Endothelial cell of umbilical vein (primary cell): Measurements from ENCODE around the gene CD109. TPM values are rescaled to one million over a fixed set of nuclear protein-coding genes. Genes with fewer than 3 reads are reported as not detected.

Experiments used
- BruUV-seq: library from RNA; stranded (reverse); fragments of 400-500 nt; replicated peaks from 2 replicates; lab custom pipeline; 2021; lab: Mats Ljungman, UMichigan
- CTCF ChIA-PET: fragments of 300-600, 350-600 bp; sonication (Branson Sonifier 250); formaldehyde crosslinking; loops from one replicate; lab custom pipeline; 2021; ENCODE audit warnings: antibody characterized with exemption, inconsistent platforms; lab: Charles Lee
- POLR2A ChIA-PET: fragments of 300-600, 350-600 bp; sonication (Branson Sonifier 250); formaldehyde crosslinking; loops from one replicate; lab custom pipeline; 2021; ENCODE audit warnings: antibody characterized with exemption, inconsistent platforms; lab: Charles Lee
- DNase-seq: peaks from one replicate; pipeline ENCODE4 v3.0.0-alpha.2; 2011; ENCODE audit warnings: low read depth, low spot score
- FAIRE-seq: peaks from 2 replicates; lab custom pipeline; 2011; peaks lifted over from hg19 to GRCh38; lab: Jason Lieb, UNC
- H2AFZ ChIP-seq: 2 replicates; pipeline ENCODE4 v1.6.0; 2012; ENCODE audit warnings: low read depth, low read length, control low read depth, inconsistent platforms
- H3K27ac ChIP-seq: 2 replicates; pipeline ENCODE4 v1.5.1; 2011; ENCODE audit warnings: low read depth, mild to moderate bottlenecking, control low read depth, low read length, moderate library complexity; ENCODE audit not compliant: insufficient read depth
- H3K27me3 ChIP-seq, 2 experiments: 2 replicates each; pipeline versions ENCODE4 v1.6.0 to v1.6.1; 2011; ENCODE audit warnings: low read length in 2 of 2, mixed read lengths in 1 of 2; ENCODE audit not compliant: control insufficient read depth in 2 of 2, insufficient read depth in 2 of 2
- H3K36me3 ChIP-seq, 2 experiments: 2 replicates in 1 of 2; 3 replicates in 1 of 2; pipeline ENCODE4 v1.5.1; 2011; ENCODE audit warnings: low read length in 2 of 2, mild to moderate bottlenecking in 1 of 2, moderate library complexity in 1 of 2; ENCODE audit not compliant: control insufficient read depth in 2 of 2, insufficient read depth in 2 of 2; ENCODE audit errors: extremely low read depth in 1 of 2
- H3K4me1 ChIP-seq: 3 replicates; pipeline ENCODE4 v1.5.1; 2011; ENCODE audit warnings: mild to moderate bottlenecking, low read length; ENCODE audit not compliant: control insufficient read depth, insufficient read depth; ENCODE audit errors: extremely low read depth
- H3K4me2 ChIP-seq: 2 replicates; pipeline ENCODE4 v1.6.1; 2011; ENCODE audit warnings: low read length, control low read depth, mixed read lengths; ENCODE audit not compliant: insufficient read depth
- H3K4me3 ChIP-seq, 3 experiments: fragments of 200-600 bp in 1 of 3; sonication (generic), shearing (Covaris generic) in 1 of 3; replicated peaks in 1 of 3; 2 replicates each; pipeline ENCODE4 v1.5.1; 2011 to 2016; ENCODE audit warnings: control low read depth in 3 of 3, low read length in 3 of 3, mild to moderate bottlenecking in 2 of 3, inconsistent platforms in 1 of 3, low read depth in 1 of 3, moderate library complexity in 1 of 3; ENCODE audit not compliant: insufficient read depth in 1 of 3
- H3K79me2 ChIP-seq: 2 replicates; pipeline ENCODE4 v1.6.0; 2012; ENCODE audit warnings: low read length, inconsistent platforms; ENCODE audit not compliant: control insufficient read depth, insufficient read depth
- H3K9ac ChIP-seq: replicated peaks from 2 replicates; pipeline ENCODE3; 2011; ENCODE audit warnings: low read length, control low read depth; ENCODE audit not compliant: insufficient read depth; ENCODE audit errors: extremely low read depth
- H3K9me1 ChIP-seq: replicated peaks from 3 replicates; pipeline ENCODE4 v1.6.0; 2011; ENCODE audit warnings: mild to moderate bottlenecking, low read length; ENCODE audit not compliant: control insufficient read depth, insufficient read depth; ENCODE audit errors: extremely low read depth
- H3K9me3 ChIP-seq: replicated peaks from 2 replicates; pipeline ENCODE4 v1.5.1; 2012; ENCODE audit warnings: low read length, inconsistent platforms; ENCODE audit not compliant: control insufficient read depth, insufficient read depth
- H4K20me1 ChIP-seq: replicated peaks from 2 replicates; pipeline ENCODE3; 2011; ENCODE audit warnings: mild to moderate bottlenecking, low read length; ENCODE audit not compliant: control insufficient read depth, insufficient read depth; ENCODE audit errors: extremely low read depth
- EZH2 ChIP-seq: IDR thresholded peaks from 2 replicates; pipeline ENCODE4 v1.6.1; 2012; ENCODE audit warnings: borderline replicate concordance, low read depth, mild to moderate bottlenecking, moderate library complexity, low read length, inconsistent platforms; ENCODE audit not compliant: severe bottlenecking
- FOS ChIP-seq: IDR thresholded peaks from 2 replicates; pipeline ENCODE4 v1.6.1; 2011; ENCODE audit warnings: mild to moderate bottlenecking, low read length, moderate library complexity, borderline replicate concordance; ENCODE audit not compliant: insufficient read depth
- GATA2 ChIP-seq: IDR thresholded peaks from 2 replicates; pipeline ENCODE4 v1.7.0; 2011; ENCODE audit warnings: low read depth, mild to moderate bottlenecking, moderate library complexity, mixed read lengths, low read length; ENCODE audit not compliant: insufficient read length, insufficient read depth
- JUN ChIP-seq: IDR thresholded peaks from 2 replicates; pipeline ENCODE4 v1.6.1; 2011; ENCODE audit warnings: borderline replicate concordance, low read depth; ENCODE audit not compliant: insufficient read length, insufficient read depth
- MYC ChIP-seq: IDR thresholded peaks from one replicate; pipeline ENCODE4 v1.6.1; 2011; ENCODE audit warnings: mild to moderate bottlenecking, low read depth, low read length
- POLR2A ChIP-seq: IDR thresholded peaks from 2 replicates; pipeline ENCODE4 v1.6.1; 2012; ENCODE audit warnings: low read depth, mild to moderate bottlenecking, control low read depth, low read length
- POLR2AphosphoS5 ChIP-seq: IDR thresholded peaks from 2 replicates; pipeline ENCODE4 v1.6.1; 2012; ENCODE audit warnings: low read depth, mild to moderate bottlenecking, control low read depth, low read length, moderate library complexity; ENCODE audit not compliant: insufficient read depth
- dilution Hi-C: fragments of 300-500 bp; cut with MboI; formaldehyde crosslinking; loops from one replicate; pipeline ENCODE4 v1.15.0; 2019; ENCODE audit warnings: low sequenced_read_pairs; ENCODE audit not compliant: extremely low pct_ligation_motif_present
- intact Hi-C: fragments of 100-400 bp; cut with micrococcal nuclease; formaldehyde crosslinking; loops from one replicate; pipeline ENCODE4 v1.10.0; 2022
- polyA plus RNA-seq, 4 experiments: library from polyadenylated mRNA; depleted of rRNA in 3 of 4; stranded (reverse) in 3 of 4; unstranded in 1 of 4; fragments of >200 nt; gene quantifications; 2 replicates each; pipeline versions ENCODE4 v1.2.1 to v1.2.3, GENCODE V29; 2011 to 2012; ENCODE audit warnings: missing spikeins in 1 of 4
- total RNA-seq: library from RNA; stranded (reverse); gene quantifications from 2 replicates; pipeline ENCODE4 v1.2.3, GENCODE V29; 2021
- TF ChIP-seq, protein P1 (sequence below), 2 donors: IDR thresholded peaks; 1 replicate in 1 of 2; 2 replicates in 1 of 2; pipeline ENCODE4 v1.5.1; 2011; ENCODE audit warnings: low read length in 2 of 2, mild to moderate bottlenecking in 2 of 2, moderate library complexity in 2 of 2, control low read depth in 1 of 2, inconsistent platforms in 1 of 2, low read depth in 1 of 2; ENCODE audit not compliant: insufficient read depth in 1 of 2; ENCODE audit errors: extremely low read depth in 1 of 2
- TF ChIP-seq, protein P2 (sequence below): IDR thresholded peaks from 2 replicates; pipeline ENCODE4 v1.6.1; 2011; ENCODE audit not compliant: insufficient read depth, insufficient read length

Gene CD109
- total and polyA plus RNA-seq, 2 donors (not counting 3 experiments of a cell fraction or from before 2014, with no cell fraction given): 33.9 to 107 TPM

DNA sequence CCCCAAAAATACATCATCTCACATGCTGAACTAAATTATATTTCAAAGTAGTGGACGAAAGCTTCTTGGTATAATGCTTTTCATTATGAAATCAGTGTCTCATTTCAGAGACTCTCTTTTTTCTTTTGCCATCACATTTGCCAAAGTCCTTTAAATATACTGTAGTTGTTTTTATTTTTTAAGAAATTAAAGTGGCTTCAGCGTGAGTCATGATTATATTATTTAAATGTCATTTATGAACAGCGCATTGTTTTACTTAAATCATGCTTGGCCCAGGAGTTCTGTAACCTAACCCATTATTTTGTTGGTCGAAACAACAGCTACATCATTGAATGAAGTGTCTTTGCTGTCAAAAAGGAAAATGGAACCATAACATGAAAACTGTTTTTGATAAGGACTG is 100.9 kb downstream of the CD109 start:
- DNase-seq: no peak
- H3K27ac ChIP-seq: no peak overlapping the region
- TF ChIP-seq POLR2A: no peak
- CTCF ChIA-PET: interaction anchor here (1.4 kb wide), 1 partner anchor 1412 kb away, joined by 3 read pairs; no protein-coding TSS in a partner anchor
- POLR2A ChIA-PET: no interaction called here
- peaks cover 5 to 8% of the 10 kb centered on the region in 2 experiments for H3K36me3 ChIP-seq
- intact Hi-C loops (no loop called here), dilution Hi-C loops (no loop called here)
- H3K4me1 ChIP-seq: peaks cover 10% of the 10 kb centered on the region
- H3K9ac ChIP-seq: no peak overlapping the region
- no peaks in the 10 kb centered on the region for H4K20me1 ChIP-seq
- H3K27me3 ChIP-seq: no peaks in the 10 kb centered on the region
- no TSS peak for BruUV-seq
- no peaks in the 10 kb centered on the region for H3K79me2 ChIP-seq
- H3K4me3 ChIP-seq: no peak overlapping the region
- FAIRE-seq: no peak
- H2AFZ ChIP-seq: no peak overlapping the region
- no peaks in the 10 kb centered on the region for H3K9me1 ChIP-seq
- H3K9me3 ChIP-seq: no peaks in the 10 kb centered on the region
- no peak overlapping the region for H3K4me2 ChIP-seq

DNA sequence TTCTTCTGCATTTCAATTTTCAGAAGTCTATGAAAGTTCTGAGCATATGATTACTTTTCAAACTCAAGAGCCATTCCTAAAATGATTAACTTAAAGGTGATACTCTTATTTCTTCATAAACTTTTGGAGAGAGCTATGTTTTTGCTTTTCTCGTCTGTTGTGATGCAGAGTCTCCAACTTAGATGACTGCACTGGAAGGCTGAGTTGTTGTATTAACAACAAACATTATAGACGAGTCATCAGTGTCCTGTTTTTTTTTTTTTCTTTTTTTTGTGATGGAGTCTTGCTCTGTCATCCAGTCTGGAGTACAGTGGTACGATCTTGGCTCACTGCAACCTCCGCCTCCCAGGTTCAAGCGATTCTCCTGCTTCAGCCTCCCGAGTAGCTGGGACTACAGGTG is 101.9 kb downstream of the CD109 start:
- ChIA-PET POLR2A (no interaction called here), CTCF (interaction anchor here (0.5 to 1.4 kb wide), 2 partner anchors 347 to 1411 kb away, joined by 3 read pairs; no protein-coding TSS in a partner anchor)
- no peak for TF ChIP-seq FOS
- TF ChIP-seq, protein P1, sequence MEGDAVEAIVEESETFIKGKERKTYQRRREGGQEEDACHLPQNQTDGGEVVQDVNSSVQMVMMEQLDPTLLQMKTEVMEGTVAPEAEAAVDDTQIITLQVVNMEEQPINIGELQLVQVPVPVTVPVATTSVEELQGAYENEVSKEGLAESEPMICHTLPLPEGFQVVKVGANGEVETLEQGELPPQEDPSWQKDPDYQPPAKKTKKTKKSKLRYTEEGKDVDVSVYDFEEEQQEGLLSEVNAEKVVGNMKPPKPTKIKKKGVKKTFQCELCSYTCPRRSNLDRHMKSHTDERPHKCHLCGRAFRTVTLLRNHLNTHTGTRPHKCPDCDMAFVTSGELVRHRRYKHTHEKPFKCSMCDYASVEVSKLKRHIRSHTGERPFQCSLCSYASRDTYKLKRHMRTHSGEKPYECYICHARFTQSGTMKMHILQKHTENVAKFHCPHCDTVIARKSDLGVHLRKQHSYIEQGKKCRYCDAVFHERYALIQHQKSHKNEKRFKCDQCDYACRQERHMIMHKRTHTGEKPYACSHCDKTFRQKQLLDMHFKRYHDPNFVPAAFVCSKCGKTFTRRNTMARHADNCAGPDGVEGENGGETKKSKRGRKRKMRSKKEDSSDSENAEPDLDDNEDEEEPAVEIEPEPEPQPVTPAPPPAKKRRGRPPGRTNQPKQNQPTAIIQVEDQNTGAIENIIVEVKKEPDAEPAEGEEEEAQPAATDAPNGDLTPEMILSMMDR (IDR thresholded peaks at IDR 0.05; ENCODE audit: extremely low read depth in 1 of 2, insufficient read depth in 1 of 2, low read depth in 1 of 2, low read length in 2 of 2): no peak
- TF ChIP-seq EZH2: no peak
- TF ChIP-seq GATA2: no peak
- no peak for TF ChIP-seq JUN
- TF ChIP-seq POLR2A: no peak
- no peak for TF ChIP-seq POLR2AphosphoS5
- TF ChIP-seq, protein P2, sequence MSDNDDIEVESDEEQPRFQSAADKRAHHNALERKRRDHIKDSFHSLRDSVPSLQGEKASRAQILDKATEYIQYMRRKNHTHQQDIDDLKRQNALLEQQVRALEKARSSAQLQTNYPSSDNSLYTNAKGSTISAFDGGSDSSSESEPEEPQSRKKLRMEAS: no peak
- TF ChIP-seq MYC: no peak
- Histone ChIP-seq H3K9ac (no peak overlapping the region), H3K27ac (no peak overlapping the region), H3K4me1 (peaks cover 6% of the 10 kb centered on the region), H2AFZ (no peak overlapping the region), H3K9me1 (no peaks in the 10 kb centered on the region), H3K4me2 (no peak overlapping the region), H3K9me3 (no peaks in the 10 kb centered on the region), H3K36me3 (peaks cover 5 to 8% of the 10 kb centered on the region in 2 experiments), H3K4me3 (no peak overlapping the region), H3K27me3 (no peaks in the 10 kb centered on the region), H4K20me1 (no peaks in the 10 kb centered on the region), H3K79me2 (no peaks in the 10 kb centered on the region)
- dilution Hi-C loops (no loop called here), intact Hi-C loops (no loop called here)
- FAIRE-seq (no peak), DNase-seq (no peak)
- BruUV-seq: no TSS peak
